Measurements from ENCODE around the gene EFCAB12.

The EFCAB12 gene

GRCh38 chr3:129442947-129443346 lies 14.5 kb upstream of the EFCAB12 start:
- DNase-seq = no peak

- DNase-seq = no peak
Measured at GRCh38 chr3:129442486-129442885, 14.1 kb upstream of the EFCAB12 start.

DNA sequence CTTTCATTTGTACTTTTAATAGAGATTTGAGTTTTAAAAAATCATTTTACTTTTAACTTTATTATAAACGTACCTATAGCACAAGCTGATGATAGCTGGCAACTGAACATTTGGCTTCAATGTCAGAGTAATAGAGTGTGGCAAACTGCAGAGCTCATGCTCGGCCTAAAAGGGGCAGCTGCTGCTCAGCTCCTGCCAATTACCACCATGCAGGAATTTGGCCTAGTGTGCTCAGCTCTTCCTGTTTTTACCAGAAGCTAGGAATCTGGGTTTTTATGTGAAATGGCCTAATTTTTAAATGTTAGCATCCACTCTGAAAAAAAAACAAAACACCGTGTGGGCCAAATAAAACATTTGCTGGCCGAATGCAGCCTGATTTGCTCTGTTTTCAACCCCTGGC lies 13.3 kb upstream of the EFCAB12 start:
- no peak for DNase-seq

DNA sequence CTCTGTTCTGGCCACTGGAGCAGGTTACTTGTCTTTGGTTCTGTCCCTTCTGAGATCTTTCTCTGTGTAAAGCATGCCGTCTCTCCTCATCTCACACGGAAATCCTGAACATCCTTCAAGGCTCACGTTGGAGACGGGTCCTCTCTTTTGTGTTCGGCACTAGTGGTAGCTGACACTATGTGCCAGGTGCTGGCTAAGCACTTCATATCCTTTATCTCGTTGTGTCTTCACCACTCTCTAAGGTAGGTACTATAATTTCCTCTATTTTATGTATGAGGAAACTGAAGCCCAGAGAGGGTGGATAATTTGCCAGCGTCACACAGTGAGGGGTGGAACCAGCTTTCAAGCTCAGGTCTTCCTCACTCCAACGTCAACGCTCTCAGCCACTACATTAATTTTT lies 12.8 kb upstream of the EFCAB12 start:
- peak; percentile 54 for DNase-seq

DNA sequence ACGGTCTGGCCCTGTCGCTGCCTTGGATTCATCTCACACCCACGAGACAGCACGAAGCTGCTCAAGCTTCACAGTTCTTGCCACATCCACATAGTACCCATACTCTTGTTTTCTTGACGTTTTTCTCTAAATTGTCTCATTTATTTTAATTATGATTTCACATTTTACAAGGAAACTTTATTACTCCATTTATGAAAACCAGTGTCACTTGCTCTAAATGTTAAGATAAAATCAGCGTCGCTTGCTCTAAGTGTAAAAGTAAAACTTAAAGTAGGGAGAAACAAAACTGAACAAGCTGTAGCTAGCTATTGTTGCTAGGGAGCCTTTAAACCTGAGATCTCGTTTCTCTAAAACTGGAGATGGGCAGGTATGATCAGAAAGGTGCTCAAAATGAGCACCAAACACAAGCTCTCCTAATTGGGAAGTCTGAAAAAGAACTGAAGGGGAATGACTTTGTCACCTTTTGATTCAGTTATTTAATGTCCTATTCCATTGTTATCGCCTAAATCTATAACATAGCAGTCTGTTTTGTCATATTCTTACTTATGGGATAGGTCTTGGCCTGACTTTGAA lies 12.3 kb upstream of the EFCAB12 start:
- peak; percentile 54 for DNase-seq

DNA sequence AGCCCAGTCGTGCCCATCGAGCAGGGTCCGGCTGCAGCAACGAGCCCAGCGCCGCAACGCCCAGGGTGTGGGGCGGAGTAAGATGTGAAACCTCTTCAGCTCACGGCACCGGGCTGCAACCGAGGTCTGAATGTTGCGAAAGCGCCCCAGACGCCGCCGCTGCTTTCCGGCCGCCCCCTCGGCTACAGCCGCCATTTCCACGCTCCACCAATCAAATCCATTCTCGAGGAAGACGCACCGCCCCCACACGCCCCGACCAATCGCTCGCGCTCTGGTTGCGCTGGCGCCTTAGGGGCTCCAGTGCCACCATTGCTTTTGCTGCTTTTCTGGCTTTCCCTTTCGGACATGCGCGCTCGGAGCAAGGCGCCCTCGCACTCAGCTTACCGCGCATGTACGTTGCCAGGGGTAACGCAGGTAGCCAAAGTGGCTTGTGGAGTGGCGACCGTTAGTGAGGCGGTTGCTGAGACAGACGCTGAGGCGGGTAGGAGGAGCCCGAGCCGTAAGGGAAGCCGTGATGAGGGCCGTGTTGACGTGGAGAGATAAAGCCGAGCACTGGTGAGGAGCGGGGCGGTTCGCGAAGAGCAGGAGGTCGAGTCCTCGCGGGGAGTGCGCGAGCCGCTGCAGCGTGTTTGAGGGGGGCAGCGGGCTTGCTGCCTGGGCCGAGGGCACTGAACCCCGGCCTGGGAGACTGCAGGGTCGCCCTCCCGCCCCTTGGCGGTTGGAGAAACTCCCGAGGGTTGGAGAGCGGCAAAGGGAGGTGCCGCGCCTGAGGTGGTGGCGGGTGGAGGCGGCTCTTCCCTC lies 11.6 kb upstream of the EFCAB12 start, which contains the start of the genes IFT122 and MBD4:
IFT122 (plus strand) TSS at position 408 of the 801 bp plus-strand sequence; CDS start at position 515, 107 bp downstream.
MBD4 (minus strand) TSS at position 132 of the 801 bp plus-strand sequence; CDS start at position 17, 115 bp downstream.
- peak; percentile 98 for DNase-seq

DNA sequence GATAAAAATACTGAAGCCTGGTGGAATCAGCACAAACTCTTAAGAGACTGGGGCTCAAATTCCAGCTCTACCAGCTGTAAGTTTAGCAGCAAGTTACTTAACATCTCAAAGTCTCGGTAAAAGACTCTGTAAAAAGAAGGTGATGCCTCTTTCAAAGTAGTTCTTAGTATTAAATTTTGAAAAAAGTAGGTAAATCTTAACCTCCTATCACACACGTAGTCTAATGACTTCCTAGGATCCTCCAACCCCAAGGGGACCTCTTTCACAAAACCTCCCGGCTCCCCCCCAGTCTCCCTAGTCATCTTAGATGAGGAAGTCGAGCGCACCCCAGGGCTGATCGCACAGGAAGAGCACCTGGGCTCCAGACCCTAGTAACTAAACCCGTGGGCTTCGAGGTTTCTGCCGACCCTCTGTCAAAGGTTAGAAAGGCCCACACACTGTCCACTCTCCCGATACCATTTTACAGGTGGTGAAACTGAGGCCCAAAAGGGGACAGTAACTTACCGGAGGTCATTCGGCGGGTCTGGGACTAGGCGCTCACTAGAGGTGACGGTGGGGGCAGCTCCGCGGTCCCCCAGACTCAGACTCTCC lies 10.9 kb upstream of the EFCAB12 start:
- DNase-seq = no peak

- no peak for DNase-seq
Measured at GRCh38 chr3:129435367-129435766, 6.9 kb upstream of the EFCAB12 start.

- no peak for DNase-seq
Measured at GRCh38 chr3:129434140-129434539, 5.7 kb upstream of the EFCAB12 start.

- no peak for DNase-seq
Measured at GRCh38 chr3:129433565-129433964, 5.1 kb upstream of the EFCAB12 start.

DNA sequence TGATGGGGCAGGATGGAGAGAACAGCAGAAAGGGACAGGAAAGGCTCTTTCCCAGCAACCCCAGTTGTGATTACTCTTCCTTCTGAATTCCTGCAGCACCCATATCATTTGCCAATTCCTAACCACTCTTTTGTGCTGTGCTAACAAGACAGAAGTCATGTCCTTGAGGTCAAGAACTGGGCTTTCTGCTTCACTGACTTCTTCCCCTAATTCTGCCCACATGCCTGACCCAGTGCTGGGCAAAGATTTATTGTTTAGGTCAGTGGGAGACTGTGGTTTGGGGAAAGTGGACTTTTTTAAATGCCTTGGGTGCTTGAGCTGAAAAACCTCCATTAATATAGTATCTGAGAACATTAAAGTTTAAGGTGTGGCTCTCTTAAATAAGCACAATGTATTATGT lies 4.2 kb upstream of the EFCAB12 start:
- DNase-seq = no peak

GRCh38 chr3:129432036-129432435 lies 3.6 kb upstream of the EFCAB12 start:
- no peak for DNase-seq

DNA sequence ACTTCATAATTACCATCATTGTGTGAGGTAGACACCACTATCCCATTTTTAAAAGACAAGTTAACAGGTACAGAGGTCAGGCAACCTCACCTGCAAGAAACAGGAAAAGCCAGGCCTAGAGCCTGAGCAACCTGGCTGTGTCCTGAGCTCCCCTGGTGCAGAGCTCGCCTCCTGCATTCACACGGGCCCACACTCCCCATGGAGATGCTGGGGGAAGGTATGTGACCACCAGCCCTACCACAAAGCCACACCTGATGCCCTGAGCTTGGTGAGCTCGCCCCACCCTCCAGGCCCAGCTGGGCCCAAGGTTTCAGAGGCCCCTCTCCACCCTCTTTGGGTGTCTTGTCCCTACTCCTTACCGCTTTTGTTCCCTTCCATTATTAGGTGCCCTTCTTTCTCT lies 1.2 kb upstream of the EFCAB12 start:
- no peak for DNase-seq

DNA sequence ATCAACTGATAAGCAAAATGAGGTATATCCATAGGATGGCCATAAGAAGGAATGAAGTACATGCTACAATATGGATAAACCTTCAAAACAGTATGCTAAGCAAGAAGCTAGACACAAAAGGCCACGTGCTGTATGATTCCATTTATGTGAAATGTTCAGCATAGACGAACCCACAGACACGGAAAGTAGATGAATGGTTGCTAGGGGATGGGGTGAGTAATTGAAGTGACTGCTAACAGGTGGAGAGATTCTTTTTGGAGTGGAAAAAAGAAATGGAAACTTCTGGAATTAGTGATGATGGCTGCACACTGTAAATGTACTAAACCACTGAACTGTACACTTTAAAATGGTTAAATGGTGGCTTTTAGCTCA lies 630 bp upstream of the EFCAB12 start:
- DNase-seq = no peak

- DNase-seq = no peak
Measured at GRCh38 chr3:129428007-129428375, 445 bp downstream of the EFCAB12 start.

- DNase-seq = no peak
Measured at GRCh38 chr3:129425619-129426018, 2.8 kb downstream of the EFCAB12 start.

DNA sequence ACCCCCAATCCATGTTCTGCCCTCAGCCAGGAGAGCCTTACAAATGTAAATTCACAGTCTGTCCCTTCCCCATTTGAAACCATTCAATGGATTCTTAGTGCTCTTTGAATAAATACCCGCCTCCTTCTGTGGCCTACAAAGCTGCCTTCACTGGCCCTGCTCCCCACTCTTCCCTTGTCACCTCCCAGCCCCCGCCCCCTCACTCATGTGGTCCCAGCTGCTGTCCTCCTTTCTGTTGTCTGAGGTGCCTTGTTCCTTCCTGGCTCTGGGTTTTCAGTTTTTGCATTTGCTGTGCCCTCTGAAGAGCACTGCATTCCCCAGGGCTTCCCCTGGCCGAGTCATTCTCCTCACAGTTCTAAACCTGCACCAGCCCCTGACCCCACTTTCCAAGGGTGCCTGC lies 3.2 kb downstream of the EFCAB12 start:
- no peak for DNase-seq

- no peak for DNase-seq
Measured at GRCh38 chr3:129424185-129424841, 4.1 kb downstream of the EFCAB12 start.

DNA sequence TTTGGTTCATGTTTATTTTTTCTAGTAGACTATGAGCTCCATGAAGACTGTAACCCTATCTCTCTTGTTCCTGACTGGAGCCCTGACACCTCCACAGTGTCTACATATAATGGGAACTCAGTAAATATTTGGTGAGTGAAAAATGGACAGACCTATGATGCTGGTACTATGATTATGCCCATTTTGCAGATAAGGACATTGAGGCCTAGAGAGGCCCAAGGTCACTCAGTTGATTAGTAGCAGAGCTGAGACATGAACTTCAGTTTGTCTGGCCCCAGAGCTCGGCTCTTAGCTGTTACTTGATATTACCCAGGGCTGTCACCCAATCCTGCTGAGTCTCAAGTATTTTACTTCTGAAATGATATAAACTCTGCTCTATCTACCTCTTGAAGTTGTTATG lies 5.5 kb downstream of the EFCAB12 start:
- DNase-seq = no peak

GRCh38 chr3:129421988-129422745 lies 6.3 kb downstream of the EFCAB12 start:
- no peak for DNase-seq

DNA sequence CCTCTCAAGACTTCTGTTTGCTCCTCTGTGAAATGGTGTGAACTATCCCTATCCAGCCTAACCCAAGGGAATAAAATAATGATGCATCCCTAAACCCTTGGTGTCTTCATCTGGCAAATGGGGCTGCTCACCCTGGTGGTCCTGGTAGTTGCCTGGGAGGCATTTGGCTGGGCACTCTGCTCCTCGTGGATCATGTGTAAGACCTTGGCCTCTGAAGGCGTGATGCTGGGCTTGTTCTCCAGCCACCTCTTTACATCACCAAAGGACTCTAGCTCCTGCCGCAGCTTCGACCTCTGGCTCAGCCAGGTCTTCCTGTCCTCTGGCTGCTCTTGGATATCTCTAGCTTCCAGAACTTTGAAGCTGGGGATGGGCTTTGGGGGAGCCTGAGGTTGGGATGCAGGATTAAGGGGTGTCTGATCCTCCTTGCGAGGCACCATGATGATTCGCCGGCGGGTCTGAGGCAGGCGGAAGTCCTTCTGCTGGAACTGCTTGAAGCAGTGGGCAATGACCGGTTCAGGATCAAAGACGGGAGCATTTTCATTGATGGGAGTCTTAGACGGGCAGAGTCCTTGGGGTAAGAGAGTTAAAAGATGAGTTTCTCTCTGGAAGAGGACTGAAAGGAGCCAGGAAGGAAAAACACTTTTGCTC lies 7.1 kb downstream of the EFCAB12 start:
- DNase-seq = no peak

DNA sequence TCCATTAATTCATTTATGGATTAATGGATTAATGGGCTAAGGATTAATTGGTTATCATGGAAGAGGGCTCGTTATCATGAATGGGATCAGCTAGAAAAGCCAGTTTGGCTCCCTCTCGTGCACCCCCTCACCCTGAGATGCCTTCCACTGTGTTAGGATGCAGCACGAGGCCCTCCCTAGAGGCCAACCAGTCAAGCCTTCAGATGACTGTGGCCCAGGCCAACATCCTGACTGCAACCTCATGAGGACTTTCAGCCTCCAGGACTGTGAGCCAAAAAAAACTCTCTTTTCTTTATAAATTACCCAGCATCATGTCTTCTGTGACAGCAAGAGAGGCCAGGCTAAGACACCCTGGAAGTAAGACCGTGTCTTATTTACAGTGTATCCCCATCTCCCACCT lies 9.0 kb downstream of the EFCAB12 start:
- DNase-seq = no peak
